Measurements from ENCODE around the gene UCKL1. TPM values are rescaled to one million over a fixed set of nuclear protein-coding genes. Genes with fewer than 3 reads are reported as not detected.
"Not testable (repeated sequence)": the region's sequence is repeated elsewhere in the genome, so short reads cannot be mapped to it uniquely, and the experiment has no call there.

The UCKL1 gene
- 10 to 100 TPM; 30.8 to 32.4 TPM for total RNA-seq
- long read RNA-seq, partial matches to known transcripts = 19 of 96 reads
- long read RNA-seq, other reads (novel, unspliced or antisense) = 77 of 96 reads

- intact Hi-C loops (cut with DNase I) = no loop called here
- DNase-seq (peak; percentile 95), ATAC-seq (peak; percentile 86 to 88)
Observed at GRCh38 chr20:63955827-63956663, at the start of gene UCKL1. Gene UCKL1 (minus strand): TSS chr20:63956416. CDS start chr20:63956372, 44 bp downstream.

- intact Hi-C loops (cut with DNase I) = no loop called here
- ATAC-seq = no peak
- DNase-seq = no peak
Observed at GRCh38 chr20:64005394-64005793, 49.2 kb upstream of the UCKL1 start.

GRCh38 chr20:64003960-64004725 is 47.9 kb upstream of the UCKL1 start:
- ATAC-seq = no peak
- no peak for DNase-seq
- intact Hi-C loops (cut with DNase I) = no loop called here

GRCh38 chr20:64001607-64002011 is 45.4 kb upstream of the UCKL1 start:
- ATAC-seq (no peak), DNase-seq (no peak)
- intact Hi-C loops (cut with DNase I) = no loop called here

GRCh38 chr20:64000906-64001305 is 44.7 kb upstream of the UCKL1 start:
- intact Hi-C loops (cut with DNase I) = no loop called here
- ATAC-seq = no peak
- DNase-seq = no peak

- intact Hi-C loops (cut with DNase I) = loop anchor here in 1 of 2 donors (5.0 kb wide), 1 partner anchor 74 kb away; no protein-coding TSS in a partner anchor
- ATAC-seq (no peak), DNase-seq (no peak)
Observed at GRCh38 chr20:63982937-63983336, 26.7 kb upstream of the UCKL1 start.

- DNase-seq (peak; percentile 96), ATAC-seq (peak; percentile 91 to 92)
- intact Hi-C loops (cut with DNase I) = loop anchor here in 1 of 2 donors (5.0 kb wide), 1 partner anchor 76 kb away; no protein-coding TSS in a partner anchor
Observed at GRCh38 chr20:63980806-63981728, 24.9 kb upstream of the UCKL1 start, which contains the start of gene PRPF6. Gene PRPF6 (plus strand): TSS chr20:63981132. CDS start chr20:63981246, 114 bp downstream.

GRCh38 chr20:63980317-63980805 is 24.1 kb upstream of the UCKL1 start:
- DNase-seq (peak; percentile 19), ATAC-seq (peak; percentile 0 to 33)
- intact Hi-C loops (cut with DNase I) = loop anchor here in 1 of 2 donors (5.0 kb wide), 1 partner anchor 77 kb away; no protein-coding TSS in a partner anchor

GRCh38 chr20:63979557-63980316 is 23.5 kb upstream of the UCKL1 start, which contains the start of gene SAMD10:
Gene SAMD10 (minus strand): TSS chr20:63979642. CDS start chr20:63979467, 175 bp downstream.
- ATAC-seq (peak; percentile 3 to 24), DNase-seq (peak; percentile 50)
- intact Hi-C loops (cut with DNase I) = loop anchor here in 1 of 2 donors (5.0 kb wide), 2 partner anchors 78 to 442 kb away; partner anchors contain the start of gene PTK6

- ATAC-seq = no peak
Observed at GRCh38 chr20:63979229-63979556, 23.0 kb upstream of the UCKL1 start.

GRCh38 chr20:63978319-63979228 is 22.4 kb upstream of the UCKL1 start:
- DNase-seq = peak; percentile 83
- intact Hi-C loops (cut with DNase I) = loop anchor here in 1 of 2 donors (5.0 kb wide), 1 partner anchor 441 kb away; the partner anchor contains the start of gene PTK6
- ATAC-seq = peak; percentile 27 to 42

More at GRCh38 chr20:63979229-63979556, 23.0 kb upstream of the UCKL1 start:
- DNase-seq = no peak
- intact Hi-C loops (cut with DNase I) = loop anchor here in 1 of 2 donors (5.0 kb wide), 1 partner anchor 442 kb away; the partner anchor contains the start of gene PTK6

GRCh38 chr20:63977739-63978276 is 21.6 kb upstream of the UCKL1 start:
- ATAC-seq (peak in 1 of 2 donors; percentile 2), DNase-seq (peak; percentile 30)
- intact Hi-C loops (cut with DNase I) = loop anchor here in 1 of 2 donors (5.0 kb wide), 1 partner anchor 441 kb away; the partner anchor contains the start of gene PTK6

- peak; percentile 24 for DNase-seq
- intact Hi-C loops (cut with DNase I) = loop anchor here in 1 of 2 donors (5.0 kb wide), 1 partner anchor 440 kb away; the partner anchor contains the start of gene PTK6
- no peak for ATAC-seq
Observed at GRCh38 chr20:63976980-63977738, 20.9 kb upstream of the UCKL1 start.

GRCh38 chr20:63976511-63976910 is 20.3 kb upstream of the UCKL1 start:
- intact Hi-C loops (cut with DNase I) = loop anchor here in 1 of 2 donors (5.0 kb wide), 1 partner anchor 439 kb away; the partner anchor contains the start of gene PTK6
- ATAC-seq, DNase-seq: not testable (repeated sequence)

All from left cardiac atrium (tissue), 4 donors.